IMR-90 (cell line): ENCODE data around the gene PLA2G2D.

Source experiments
- CTCF ChIP-seq: conservative IDR thresholded peaks from 2 replicates; pipeline ENCODE4 v1.5.1; 2012; ENCODE audit warnings: mild to moderate bottlenecking, low read depth, low read length, improper control_type of control experiment
- MAZ ChIP-seq: IDR thresholded peaks from 2 replicates; pipeline ENCODE4 v1.6.1; 2012; ENCODE audit warnings: low read depth, mild to moderate bottlenecking, low read length, improper control_type of control experiment, moderate library complexity, borderline replicate concordance
- POLR2A ChIP-seq: IDR thresholded peaks from 2 replicates; pipeline ENCODE4 v1.6.1; 2012; ENCODE audit warnings: mild to moderate bottlenecking, low read depth, low read length
- USF2 ChIP-seq: fragments of 150-350 bp; IDR thresholded peaks from 2 replicates; pipeline ENCODE4 v1.6.1; 2017; ENCODE audit warnings: mild to moderate bottlenecking, antibody characterized with exemption, low read length, low read depth

- TF ChIP-seq MAZ (no peak), POLR2A (no peak), USF2 (no peak), CTCF (no peak)
These were observed 49.5 kb upstream of the PLA2G2D start for GRCh38 chr1:20168564-20169491.
